ENCODE measurements around the gene ZNF564. TPM values are rescaled to one million over a fixed set of nuclear protein-coding genes. Genes with fewer than 3 reads are reported as not detected.

The ZNF564 gene
- total RNA-seq: 6.5 and 7.1 TPM in 2 replicates
- polyA plus RNA-seq: 1.0 and 1.5 TPM in 2 replicates
- 1.8 and 2.0 TPM in 2 replicates for polyA plus RNA-seq (2011; cell fraction: cytosol; rRNA removed)
- 3.7 and 4.8 TPM in 2 replicates for polyA plus RNA-seq (2011; cell fraction: nucleus; rRNA removed)
- polyA plus RNA-seq (2012): 3.4 and 4.3 TPM in 2 replicates
- 3.0 and 3.7 TPM in 2 replicates for polyA minus RNA-seq
- 1.5 TPM for polyA minus RNA-seq (2011; cell fraction: cytosol; rRNA and poly(A)+ RNA removed)
- 8.2 and 8.7 TPM in 2 replicates for polyA minus RNA-seq (2011; cell fraction: nucleus; rRNA and poly(A)+ RNA removed)
- percentile 81 among the genes with signal in this experiment for Bru-seq, nascent RNA
- percentile 85 among the genes with signal in this experiment for BruChase-seq, experiment 1, labeled RNA remaining after a 6-hour chase
- percentile 79 among the genes with signal in this experiment for BruChase-seq, experiment 2, labeled RNA remaining after a 2-hour chase
- long read RNA-seq, transcript ZNF564-201 (4 exons, 2,935 nt): major isoform, 6 of 6 reads
- long read RNA-seq, partial matches to known transcripts: 0 of 6 reads
- long read RNA-seq, other reads (novel, unspliced or antisense): 0 of 6 reads

DNA sequence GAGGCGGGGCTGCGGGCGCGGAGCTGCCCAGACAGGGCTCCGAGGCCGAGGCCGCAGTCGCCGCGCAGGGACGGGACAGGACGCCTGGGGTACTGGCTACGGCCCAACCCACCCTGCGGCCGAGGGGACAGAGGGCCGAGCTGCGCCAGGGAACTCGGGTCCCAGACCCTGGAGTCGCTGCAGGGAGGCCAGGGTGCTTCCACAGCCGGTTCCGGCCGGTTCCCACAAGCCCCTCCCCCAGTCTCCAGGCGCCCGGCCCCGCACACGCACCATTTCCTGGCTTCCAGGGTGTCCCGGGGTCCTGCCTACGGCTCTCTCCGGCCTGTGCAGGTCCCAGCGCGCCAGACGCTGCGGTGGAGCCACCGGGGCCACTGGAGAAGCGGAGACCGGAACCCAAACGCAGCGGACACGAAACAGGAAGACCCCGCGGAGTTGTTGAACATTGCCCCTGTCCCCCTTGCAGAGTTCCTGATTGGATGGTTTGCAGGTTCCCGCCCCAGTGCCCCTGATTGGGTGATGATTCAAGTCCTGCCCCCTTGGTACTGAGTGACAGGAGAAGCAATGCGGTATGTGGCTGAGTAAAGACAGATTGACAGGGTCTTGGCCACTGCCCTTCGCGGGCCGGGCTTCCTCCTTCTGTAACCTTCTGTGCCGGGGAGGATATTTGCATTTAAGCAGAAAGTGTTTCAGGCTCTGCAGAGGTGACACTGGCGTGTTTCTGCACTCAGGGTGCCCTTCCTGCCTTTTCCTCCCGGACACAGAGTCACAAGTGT lies at the start of gene ZNF564:
ZNF564 (minus strand) TSS at position 423 of the 773 bp plus-strand sequence; CDS start at position 273, 150 bp downstream.
- peak within 1 kb of the TSS; percentile 73 for H3K27ac ChIP-seq (ENCODE audit: insufficient read depth, low read depth, low read length)
- H4K20me1 ChIP-seq (replicated peaks; ENCODE audit: control insufficient read depth, extremely low read depth, insufficient read depth, low read length): no peaks in the 10 kb centered on the region
- peak within 1 kb of the TSS; percentile 10 to 64 (median 62) for H3K4me3 ChIP-seq (replicated peaks in 1 of 3; ENCODE audit: insufficient read depth in 1 of 3, low read depth in 1 of 3, low read length in 3 of 3)
- peak within 1 kb of the TSS; percentile 68 for H3K9ac ChIP-seq (replicated peaks; ENCODE audit: extremely low read depth, insufficient read depth, low read length)
- H3K4me1 ChIP-seq (ENCODE audit: control insufficient read depth, extremely low read depth, insufficient read depth, low read length): no peaks in the 10 kb centered on the region
- CTCF ChIA-PET: interaction anchor here (0.7 to 0.8 kb wide), 2 partner anchors 60 to 628 kb away, joined by 3 to 4 read pairs; partner anchors contain the start of genes ZNF490 and ZNF791
- FAIRE-seq (peak; percentile 100), DNase-seq (ENCODE audit: low read depth, low spot score) (peak; percentile 98)
- POLR2A ChIA-PET: no interaction called here
- H3K4me2 ChIP-seq (ENCODE audit: insufficient read depth, low read length): peak within 1 kb of the TSS; percentile 65
- BruUV-seq (replicated peaks): TSS peak; percentile 40
- no peaks in the 10 kb centered on the region for H3K36me3 ChIP-seq (ENCODE audit: control insufficient read depth in 2 of 2, extremely low read depth in 1 of 2, insufficient read depth in 2 of 2, low read length in 2 of 2)
- H3K27me3 ChIP-seq (ENCODE audit: control insufficient read depth in 2 of 2, insufficient read depth in 2 of 2, low read length in 2 of 2): no peaks in the 10 kb centered on the region
- H3K9me1 ChIP-seq (replicated peaks; ENCODE audit: control insufficient read depth, extremely low read depth, insufficient read depth, low read length): no peaks in the 10 kb centered on the region
- dilution Hi-C loops (cut with MboI; ENCODE audit: extremely low pct_ligation_motif_present, low sequenced_read_pairs) (no loop called here), intact Hi-C loops (cut with micrococcal nuclease) (loop anchor here (1.0 to 5.0 kb wide), 5 partner anchors 59 to 626 kb away; partner anchors contain the start of genes ZNF136, ZNF44, ZNF490 and ZNF700)
- H2AFZ ChIP-seq (ENCODE audit: low read depth, low read length): peak within 1 kb of the TSS; percentile 85
- H3K79me2 ChIP-seq (ENCODE audit: control insufficient read depth, insufficient read depth, low read length): peaks cover 10% of the 10 kb centered on the region
- H3K9me3 ChIP-seq (replicated peaks; ENCODE audit: control insufficient read depth, insufficient read depth, low read length): no peaks in the 10 kb centered on the region
- TF ChIP-seq, protein P1, sequence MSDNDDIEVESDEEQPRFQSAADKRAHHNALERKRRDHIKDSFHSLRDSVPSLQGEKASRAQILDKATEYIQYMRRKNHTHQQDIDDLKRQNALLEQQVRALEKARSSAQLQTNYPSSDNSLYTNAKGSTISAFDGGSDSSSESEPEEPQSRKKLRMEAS (IDR thresholded peaks at IDR 0.05; ENCODE audit: insufficient read depth, insufficient read length): no peak
- peak; percentile 71 for TF ChIP-seq POLR2A (IDR thresholded peaks at IDR 0.05; ENCODE audit: low read depth, low read length)
- no peak for TF ChIP-seq FOS (IDR thresholded peaks at IDR 0.05; ENCODE audit: borderline replicate concordance, insufficient read depth, low read length)
- TF ChIP-seq GATA2 (IDR thresholded peaks at IDR 0.05; ENCODE audit: insufficient read depth, insufficient read length, low read depth, low read length): no peak
- no peak for TF ChIP-seq MYC (IDR thresholded peaks at IDR 0.05; ENCODE audit: low read depth, low read length)
- peak; percentile 71 for TF ChIP-seq POLR2AphosphoS5 (IDR thresholded peaks at IDR 0.05; ENCODE audit: insufficient read depth, low read depth, low read length)

Data from endothelial cell of umbilical vein (primary cell).